Nephron (organoid): ENCODE results near the gene UNG.

Experiments used
- H3K27ac Mint-ChIP-seq, 3 experiments: 2 replicates each; pipeline ENCODE4 v1.8.0; 2020; ENCODE audit warnings: mixed read lengths in 3 of 3, mild to moderate bottlenecking in 2 of 3, moderate library complexity in 1 of 3
- H3K27me3 Mint-ChIP-seq: 2 replicates; pipeline ENCODE4 v1.8.0; 2021; ENCODE audit warnings: low read depth, mild to moderate bottlenecking, moderate library complexity, mixed read lengths
- H3K36me3 Mint-ChIP-seq: 2 replicates; pipeline ENCODE4 v1.8.0; 2020; ENCODE audit warnings: low read depth, mixed read lengths
- H3K4me1 Mint-ChIP-seq: 2 replicates; pipeline ENCODE4 v1.8.0; 2020; ENCODE audit warnings: mixed read lengths
- H3K4me3 Mint-ChIP-seq, 3 experiments: 2 replicates each; pipeline ENCODE4 v1.8.0; 2020; ENCODE audit warnings: mild to moderate bottlenecking in 3 of 3, mixed read lengths in 3 of 3, moderate library complexity in 2 of 3
- H3K9me3 Mint-ChIP-seq: 2 replicates; pipeline ENCODE4 v1.8.0; 2020; ENCODE audit warnings: mixed read lengths
- CTCF ChIP-seq, 3 experiments: fragments of 200-600 bp; sonication (generic); IDR thresholded peaks; one replicate each; pipeline ENCODE4 v1.5.0; 2021; ENCODE audit warnings: antibody characterized with exemption in 3 of 3; ENCODE audit not compliant: unreplicated experiment in 3 of 3

The UNG gene

GRCh38 chr12:109054520-109054919 is 42.9 kb upstream of the UNG start:
- Mint-ChIP-seq H3K4me1 (peaks cover 15% of the 10 kb centered on the region), H3K36me3 (peaks cover 14% of the 10 kb centered on the region), H3K4me3 (peak overlapping the region in 1 of 3 experiments; percentile 30), H3K9me3 (no peaks in the 10 kb centered on the region), H3K27ac (no peak overlapping the region), H3K27me3 (no peaks in the 10 kb centered on the region)
- TF ChIP-seq CTCF (IDR thresholded peaks at IDR 0.05; ENCODE audit: unreplicated experiment in 3 of 3): no peak

- H3K27me3 Mint-ChIP-seq: no peaks in the 10 kb centered on the region
Measured at GRCh38 chr12:109056891-109057290, 40.5 kb upstream of the UNG start.

GRCh38 chr12:109057376-109057775 is 40.0 kb upstream of the UNG start:
- no peak overlapping the region for H3K4me3 Mint-ChIP-seq
- H3K9me3 Mint-ChIP-seq: no peaks in the 10 kb centered on the region
- H3K36me3 Mint-ChIP-seq: peaks cover 30% of the 10 kb centered on the region
- H3K4me1 Mint-ChIP-seq: peaks cover 9% of the 10 kb centered on the region
- no peak for TF ChIP-seq CTCF (IDR thresholded peaks at IDR 0.05; ENCODE audit: unreplicated experiment in 3 of 3)
- no peaks in the 10 kb centered on the region for H3K27me3 Mint-ChIP-seq
- H3K27ac Mint-ChIP-seq: no peak overlapping the region

More at GRCh38 chr12:109056891-109057290, 40.5 kb upstream of the UNG start:
- H3K27ac Mint-ChIP-seq: no peak overlapping the region
- peaks cover 14% of the 10 kb centered on the region for H3K4me1 Mint-ChIP-seq
- TF ChIP-seq CTCF (IDR thresholded peaks at IDR 0.05; ENCODE audit: unreplicated experiment in 3 of 3): no peak
- no peak overlapping the region for H3K4me3 Mint-ChIP-seq
- no peaks in the 10 kb centered on the region for H3K9me3 Mint-ChIP-seq
- peaks cover 27% of the 10 kb centered on the region for H3K36me3 Mint-ChIP-seq

- no peaks in the 10 kb centered on the region for H3K9me3 Mint-ChIP-seq
- TF ChIP-seq CTCF (IDR thresholded peaks at IDR 0.05; ENCODE audit: unreplicated experiment in 3 of 3): no peak
- no peak overlapping the region for H3K4me3 Mint-ChIP-seq
- peaks cover 42% of the 10 kb centered on the region for H3K36me3 Mint-ChIP-seq
- peaks cover 3% of the 10 kb centered on the region for H3K4me1 Mint-ChIP-seq
- H3K27ac Mint-ChIP-seq: no peak overlapping the region
- H3K27me3 Mint-ChIP-seq: no peaks in the 10 kb centered on the region
Measured at GRCh38 chr12:109058773-109059172, 38.6 kb upstream of the UNG start.

- Mint-ChIP-seq H3K27me3 (no peaks in the 10 kb centered on the region), H3K27ac (no peak overlapping the region), H3K36me3 (peaks cover 68% of the 10 kb centered on the region), H3K4me3 (no peak overlapping the region), H3K4me1 (no peaks in the 10 kb centered on the region), H3K9me3 (no peaks in the 10 kb centered on the region)
- no peak for TF ChIP-seq CTCF (IDR thresholded peaks at IDR 0.05; ENCODE audit: unreplicated experiment in 3 of 3)
Measured at GRCh38 chr12:109064143-109064542, 33.3 kb upstream of the UNG start.

- Mint-ChIP-seq H3K36me3 (peaks cover 74% of the 10 kb centered on the region), H3K4me1 (no peaks in the 10 kb centered on the region), H3K4me3 (no peak overlapping the region), H3K27me3 (no peaks in the 10 kb centered on the region), H3K9me3 (no peaks in the 10 kb centered on the region), H3K27ac (peak overlapping the region; percentile 58 to 86 (median 66))
- no peak for TF ChIP-seq CTCF (IDR thresholded peaks at IDR 0.05; ENCODE audit: unreplicated experiment in 3 of 3)
Measured at GRCh38 chr12:109065154-109065852, 32.1 kb upstream of the UNG start.
